NCI-H1436 treated with DMSO at 0.1 percent for 48 hours (cell line): ENCODE results near the gene KCNJ14.

Source experiments
- DNase-seq: peaks from one replicate; lab custom pipeline; 2025; lab: John Stamatoyannopoulos, UW

KCNJ14 gene

DNA sequence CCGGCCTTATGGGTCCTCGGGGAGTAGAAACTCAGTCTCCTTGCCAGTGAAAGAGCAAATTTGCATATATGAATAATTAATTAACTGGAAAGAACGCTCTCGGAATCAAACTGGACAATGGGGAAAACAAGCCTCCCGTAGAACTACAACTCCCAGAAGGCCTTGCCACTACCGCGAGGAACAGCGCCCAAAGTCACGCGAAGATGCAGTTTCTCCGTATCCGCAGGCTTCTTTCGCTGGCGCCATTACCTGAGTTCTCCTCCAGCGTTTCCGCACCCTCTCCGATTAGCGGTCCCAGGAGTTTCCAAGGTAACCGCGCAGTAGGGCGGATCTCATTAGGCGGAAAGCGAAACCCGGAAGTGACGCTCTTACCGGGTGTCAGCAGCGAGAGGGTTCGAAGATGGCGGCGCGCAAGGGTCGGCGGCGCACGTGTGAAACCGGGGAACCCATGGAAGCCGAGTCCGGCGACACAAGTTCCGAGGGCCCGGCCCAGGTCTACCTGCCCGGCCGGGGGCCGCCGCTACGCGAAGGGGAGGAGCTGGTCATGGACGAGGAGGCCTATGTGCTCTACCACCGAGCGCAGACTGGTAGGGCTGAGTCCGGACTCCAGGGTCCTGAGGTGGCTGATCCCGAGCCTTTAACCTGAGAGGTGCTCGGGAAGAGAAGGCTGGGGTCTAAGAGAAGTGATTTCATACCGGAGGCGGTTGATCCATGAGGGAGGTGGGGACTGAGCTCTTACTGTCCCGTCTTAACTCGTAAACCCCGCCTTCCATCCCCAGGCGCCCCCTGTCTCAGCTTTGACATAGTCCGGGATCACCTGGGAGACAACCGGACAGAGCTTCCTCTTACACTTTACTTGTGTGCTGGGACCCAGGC is 9.5 kb upstream of the KCNJ14 start, which contains the start of gene GRWD1:
TSS of gene GRWD1 (plus strand) at position 378 of the 876 bp plus-strand sequence. CDS start at position 401, 23 bp downstream.
- DNase-seq, result peak; percentile 84

GRCh38 chr19:48446579-48446978 is 8.8 kb upstream of the KCNJ14 start:
- no peak for DNase-seq

- no peak for DNase-seq
Measured at GRCh38 chr19:48448563-48448962, 6.8 kb upstream of the KCNJ14 start.

DNA sequence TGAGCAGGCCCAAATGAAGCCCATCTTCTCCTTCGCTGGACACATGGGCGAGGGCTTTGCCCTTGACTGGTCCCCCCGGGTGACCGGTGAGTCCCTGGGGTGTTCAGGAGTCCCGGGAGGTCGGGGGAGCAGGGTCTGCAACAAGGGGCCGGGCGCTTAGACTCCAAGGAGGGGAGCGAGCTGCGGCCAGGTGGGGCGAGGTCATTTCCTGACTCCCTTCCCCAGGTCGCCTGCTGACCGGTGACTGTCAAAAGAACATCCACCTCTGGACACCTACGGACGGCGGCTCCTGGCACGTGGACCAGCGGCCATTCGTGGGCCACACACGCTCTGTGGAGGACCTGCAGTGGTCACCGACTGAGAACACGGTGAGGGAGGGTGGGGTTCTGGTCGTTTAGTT is 4.9 kb upstream of the KCNJ14 start:
- DNase-seq, result no peak

GRCh38 chr19:48450863-48451262 is 4.5 kb upstream of the KCNJ14 start:
- DNase-seq, result no peak

- no peak for DNase-seq
Measured at GRCh38 chr19:48451624-48452023, 3.8 kb upstream of the KCNJ14 start.

GRCh38 chr19:48452289-48453190 is 2.8 kb upstream of the KCNJ14 start:
- DNase-seq, result no peak

- DNase-seq, result no peak
Measured at GRCh38 chr19:48454150-48454730, 1.1 kb upstream of the KCNJ14 start.

- no peak for DNase-seq
Measured at GRCh38 chr19:48455908-48456562, 661 bp downstream of the KCNJ14 start.

GRCh38 chr19:48456864-48457263 is 1.5 kb downstream of the KCNJ14 start:
- no peak for DNase-seq

GRCh38 chr19:48458016-48458415 is 2.6 kb downstream of the KCNJ14 start:
- DNase-seq, result no peak

DNA sequence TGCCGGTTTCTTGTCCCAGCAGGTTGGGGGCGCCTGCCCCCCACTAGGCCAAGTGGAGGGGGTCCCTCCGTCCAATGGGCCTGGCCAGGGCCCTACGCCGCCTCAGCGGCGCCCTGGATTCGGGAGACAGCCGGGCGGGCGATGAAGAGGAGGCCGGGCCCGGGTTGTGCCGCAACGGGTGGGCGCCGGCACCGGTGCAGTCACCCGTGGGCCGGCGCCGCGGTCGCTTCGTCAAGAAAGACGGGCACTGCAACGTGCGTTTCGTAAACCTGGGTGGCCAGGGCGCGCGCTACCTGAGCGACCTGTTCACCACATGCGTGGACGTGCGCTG is 6.2 kb downstream of the KCNJ14 start:
- DNase-seq, result no peak

DNA sequence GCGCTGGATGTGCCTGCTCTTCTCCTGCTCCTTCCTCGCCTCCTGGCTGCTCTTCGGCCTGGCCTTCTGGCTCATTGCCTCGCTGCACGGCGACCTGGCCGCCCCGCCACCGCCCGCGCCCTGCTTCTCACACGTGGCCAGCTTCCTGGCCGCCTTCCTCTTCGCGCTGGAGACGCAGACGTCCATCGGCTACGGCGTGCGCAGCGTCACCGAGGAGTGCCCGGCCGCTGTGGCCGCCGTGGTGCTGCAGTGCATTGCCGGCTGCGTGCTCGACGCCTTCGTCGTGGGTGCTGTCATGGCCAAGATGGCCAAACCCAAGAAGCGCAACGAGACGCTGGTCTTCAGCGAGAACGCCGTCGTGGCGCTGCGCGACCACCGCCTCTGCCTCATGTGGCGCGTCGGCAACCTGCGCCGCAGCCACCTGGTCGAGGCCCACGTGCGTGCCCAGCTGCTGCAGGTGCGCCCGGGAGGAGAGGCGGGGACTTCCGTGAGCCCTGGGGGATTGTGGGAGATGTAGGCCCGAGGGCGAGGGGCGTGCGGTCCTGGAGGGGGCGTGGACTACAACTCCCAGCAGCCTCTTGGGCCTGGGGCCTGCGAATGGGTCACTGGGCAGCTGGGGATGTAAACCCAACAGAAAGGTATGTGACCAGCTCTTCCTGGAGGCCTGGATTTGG is 6.7 kb downstream of the KCNJ14 start:
- no peak for DNase-seq

GRCh38 chr19:48465215-48465614 is 9.8 kb downstream of the KCNJ14 start:
- no peak for DNase-seq

DNA sequence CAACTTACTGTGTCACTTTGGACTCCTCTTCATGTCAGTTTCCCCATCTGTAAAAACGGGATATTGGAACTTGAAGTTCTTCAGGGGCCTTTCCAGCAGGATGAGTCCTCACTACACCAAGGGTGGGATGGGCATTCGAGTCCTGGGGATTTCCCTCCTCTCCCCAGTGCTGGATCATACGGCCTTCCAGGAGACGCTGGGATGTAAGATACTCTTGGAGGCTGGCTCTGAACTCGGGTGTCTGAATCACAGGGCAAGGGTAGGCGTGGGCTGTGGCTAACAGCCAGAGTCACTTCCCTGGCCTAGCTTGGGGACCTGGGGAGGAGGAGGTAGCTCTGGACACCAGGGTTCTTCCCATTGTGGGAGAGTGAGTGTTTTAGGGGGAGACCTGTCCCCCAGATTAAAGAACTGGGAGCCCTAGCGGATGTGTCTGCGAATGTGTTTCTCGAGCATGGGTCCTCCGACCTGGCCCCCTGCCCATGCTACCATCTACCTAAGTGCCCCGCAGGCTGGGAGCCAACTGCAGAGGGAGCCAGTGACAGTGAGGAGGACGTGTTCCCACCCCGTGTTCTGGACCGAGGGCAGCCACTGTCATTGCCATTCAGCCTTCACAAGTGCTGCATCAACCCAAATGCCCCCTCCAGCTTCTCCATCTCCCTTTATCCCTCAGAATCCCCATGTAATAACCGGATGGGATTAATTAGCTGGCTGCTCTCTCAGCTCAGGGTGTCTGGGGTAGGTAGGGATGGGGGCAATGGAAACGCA is 11.4 kb downstream of the KCNJ14 start:
- DNase-seq, result no peak

DNA sequence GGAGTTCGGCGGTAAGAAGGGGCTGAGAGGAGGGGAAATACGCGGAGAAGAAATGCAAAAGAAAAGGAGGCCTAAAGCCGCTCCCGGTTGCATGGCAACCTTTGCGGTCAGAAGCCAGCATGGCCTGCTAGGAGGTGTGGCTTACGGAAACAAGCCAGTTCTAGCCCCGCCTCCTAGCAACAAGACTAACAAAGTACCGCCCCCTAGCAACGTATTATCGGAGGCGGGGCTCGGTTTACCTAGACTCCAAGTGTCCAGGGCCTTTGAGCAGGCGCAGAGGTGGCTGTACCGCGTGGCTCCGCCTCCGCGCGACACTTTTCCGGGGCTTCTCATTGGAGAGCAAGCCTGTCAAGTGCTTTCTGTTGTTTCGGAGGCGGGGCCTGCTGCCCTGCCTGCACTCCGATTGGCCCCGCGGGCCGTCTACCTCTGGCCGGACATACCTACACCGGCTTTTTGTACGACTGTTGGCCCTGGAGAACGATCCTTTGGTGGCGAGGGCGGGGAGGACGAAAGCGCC is 13.5 kb downstream of the KCNJ14 start:
- peak; percentile 100 for DNase-seq

GRCh38 chr19:48469289-48469881 is 14.0 kb downstream of the KCNJ14 start, which contains the start of gene CYTH2:
Gene CYTH2 (plus strand): TSS chr19:48469369. CDS start chr19:48469508, 139 bp downstream.
- no peak for DNase-seq

GRCh38 chr19:48469934-48470680 is 14.7 kb downstream of the KCNJ14 start:
- no peak for DNase-seq

- no peak for DNase-seq
Measured at GRCh38 chr19:48470856-48471255, 15.5 kb downstream of the KCNJ14 start.
